H9 (cell line): ENCODE measurements around the gene IL36G. TPM values are rescaled to one million over a fixed set of nuclear protein-coding genes. Genes with fewer than 3 reads are reported as not detected.

Experiments
- DNase-seq: peaks from one replicate; pipeline ENCODE4 v3.0.0-alpha.2; 2017
- H2AFZ ChIP-seq: one replicate; pipeline ENCODE4 v1.6.1; 2013; ENCODE audit warnings: mild to moderate bottlenecking, low read length, control low read depth, moderate library complexity
- H2AK5ac ChIP-seq: 2 replicates; pipeline ENCODE4 v1.6.1; 2013; ENCODE audit warnings: low read length, control low read depth, mixed read lengths; ENCODE audit not compliant: insufficient read length
- H2BK120ac ChIP-seq: one replicate; pipeline ENCODE4 v1.6.1; 2013; ENCODE audit warnings: low read depth, mild to moderate bottlenecking, low read length, control low read depth, inconsistent platforms; ENCODE audit not compliant: poor library complexity, severe bottlenecking
- H2BK12ac ChIP-seq: 2 replicates; pipeline ENCODE4 v1.6.1; 2013; ENCODE audit warnings: low read length, control low read depth, mixed read lengths, low read depth; ENCODE audit not compliant: insufficient read length
- H2BK15ac ChIP-seq: 2 replicates; pipeline ENCODE4 v1.6.1; 2013; ENCODE audit warnings: low read depth, low read length, control low read depth
- H2BK20ac ChIP-seq: one replicate; pipeline ENCODE4 v1.6.1; 2013; ENCODE audit warnings: low read depth, mild to moderate bottlenecking, low read length, control low read depth, inconsistent platforms; ENCODE audit not compliant: poor library complexity, severe bottlenecking
- H2BK5ac ChIP-seq: 2 replicates; pipeline ENCODE4 v1.6.1; 2013; ENCODE audit warnings: low read length, control low read depth, mixed read lengths; ENCODE audit not compliant: insufficient read length
- H3K14ac ChIP-seq: 2 replicates; pipeline ENCODE4 v1.6.1; 2013; ENCODE audit warnings: low read length, control low read depth; ENCODE audit not compliant: insufficient read depth
- H3K18ac ChIP-seq: 2 replicates; pipeline ENCODE4 v1.6.1; 2013; ENCODE audit warnings: low read depth, mild to moderate bottlenecking, mixed read lengths, low read length, control low read depth; ENCODE audit not compliant: insufficient read length
- H3K23ac ChIP-seq: 2 replicates; pipeline ENCODE4 v1.6.1; 2013; ENCODE audit warnings: low read length, control low read depth, mixed read lengths, low read depth; ENCODE audit not compliant: insufficient read length
- H3K23me2 ChIP-seq: 2 replicates; pipeline ENCODE4 v1.6.1; 2013; ENCODE audit warnings: low read depth, mild to moderate bottlenecking, mixed read lengths, low read length, control low read depth; ENCODE audit not compliant: insufficient read length, poor library complexity, severe bottlenecking
- H3K27ac ChIP-seq: 2 replicates; pipeline ENCODE4 v1.5.1; 2013; ENCODE audit warnings: low read length, control low read depth, mixed read lengths, low read depth; ENCODE audit not compliant: insufficient read length
- H3K27me3 ChIP-seq: 2 replicates; pipeline ENCODE4 v1.6.1; 2013; ENCODE audit warnings: low read length, control low read depth, inconsistent platforms; ENCODE audit not compliant: insufficient read depth
- H3K4ac ChIP-seq: 2 replicates; pipeline ENCODE4 v1.6.1; 2013; ENCODE audit warnings: low read depth, mild to moderate bottlenecking, control low read depth, inconsistent platforms, low read length, moderate library complexity
- H3K4me1 ChIP-seq: 2 replicates; pipeline ENCODE4 v1.6.1; 2013; ENCODE audit warnings: low read length, control low read depth, inconsistent platforms; ENCODE audit not compliant: insufficient read depth
- H3K4me2 ChIP-seq: 2 replicates; pipeline ENCODE4 v1.6.1; 2013; ENCODE audit warnings: low read length, control low read depth, mixed read lengths; ENCODE audit not compliant: insufficient read length, insufficient read depth
- H3K56ac ChIP-seq: 2 replicates; pipeline ENCODE4 v1.6.1; 2013; ENCODE audit warnings: low read depth, mild to moderate bottlenecking, mixed read lengths, low read length, control low read depth; ENCODE audit not compliant: insufficient read length
- H3K79me1 ChIP-seq: 2 replicates; pipeline ENCODE4 v1.6.1; 2013; ENCODE audit warnings: low read depth, mild to moderate bottlenecking, moderate library complexity, low read length, control low read depth, inconsistent platforms; ENCODE audit not compliant: insufficient read depth, poor library complexity, severe bottlenecking
- H3K79me2 ChIP-seq: 2 replicates; pipeline ENCODE4 v1.6.1; 2013; ENCODE audit warnings: low read length, control low read depth, inconsistent platforms; ENCODE audit not compliant: insufficient read depth
- H3K9ac ChIP-seq: 2 replicates; pipeline ENCODE4 v1.6.1; 2013; ENCODE audit warnings: low read length, control low read depth, mixed read lengths; ENCODE audit not compliant: insufficient read length; ENCODE audit errors: extremely low read depth
- H3K9me3 ChIP-seq: one replicate; pipeline ENCODE4 v1.6.1; 2013; ENCODE audit warnings: low read depth, low read length, inconsistent platforms; ENCODE audit not compliant: control insufficient read depth
- H3T11ph ChIP-seq: one replicate; pipeline ENCODE4 v1.6.1; 2013; ENCODE audit warnings: mild to moderate bottlenecking, low read length, control low read depth, inconsistent platforms
- H4K20me1 ChIP-seq: one replicate; pipeline ENCODE4 v1.6.1; 2013; ENCODE audit not compliant: control insufficient read depth, insufficient read length, insufficient read depth
- H4K5ac ChIP-seq: 2 replicates; pipeline ENCODE4 v1.6.1; 2013; ENCODE audit warnings: low read depth, mild to moderate bottlenecking, mixed read lengths, low read length, control low read depth; ENCODE audit not compliant: insufficient read length
- H4K8ac ChIP-seq: replicated peaks from 2 replicates; pipeline ENCODE4 v1.6.1; 2013; ENCODE audit warnings: low read length, control low read depth, mixed read lengths, low read depth; ENCODE audit not compliant: insufficient read length
- H4K91ac ChIP-seq: 2 replicates; pipeline ENCODE4 v1.6.1; 2013; ENCODE audit warnings: low read depth, mild to moderate bottlenecking, moderate library complexity, mixed read lengths, low read length, control low read depth; ENCODE audit not compliant: insufficient read length
- H3K27ac Mint-ChIP-seq, 3 experiments: 2 replicates in 2 of 3; 3 replicates in 1 of 3; pipeline ENCODE4 v1.8.0; 2020 to 2021; ENCODE audit warnings: mixed read lengths in 3 of 3, mild to moderate bottlenecking in 1 of 3, moderate library complexity in 1 of 3
- H3K27me3 Mint-ChIP-seq: 2 replicates; pipeline ENCODE4 v1.8.0; 2021; ENCODE audit warnings: low read depth, mild to moderate bottlenecking, moderate library complexity, mixed read lengths
- H3K36me3 Mint-ChIP-seq, 3 experiments: 2 replicates in 2 of 3; 3 replicates in 1 of 3; pipeline ENCODE4 v1.8.0; 2020 to 2021; ENCODE audit warnings: low read depth in 3 of 3, mixed read lengths in 3 of 3; ENCODE audit not compliant: insufficient read depth in 1 of 3
- H3K4me1 Mint-ChIP-seq, 2 experiments: 2 replicates each; pipeline ENCODE4 v1.8.0; 2020; ENCODE audit warnings: mixed read lengths in 2 of 2
- H3K4me3 Mint-ChIP-seq, 2 experiments: 2 replicates in 1 of 2; 3 replicates in 1 of 2; pipeline ENCODE4 v1.8.0; 2020 to 2021; ENCODE audit warnings: mild to moderate bottlenecking in 2 of 2, mixed read lengths in 2 of 2, moderate library complexity in 1 of 2
- H3K9me3 Mint-ChIP-seq, 2 experiments: 2 replicates in 1 of 2; 3 replicates in 1 of 2; pipeline ENCODE4 v1.8.0; 2020; ENCODE audit warnings: mild to moderate bottlenecking in 2 of 2, mixed read lengths in 2 of 2, moderate library complexity in 1 of 2
- CTCF ChIP-seq: fragments of 200-600 bp; sonication (generic); conservative IDR thresholded peaks from 3 replicates; pipeline ENCODE4 v1.8.0; 2021; ENCODE audit warnings: antibody characterized with exemption, mild to moderate bottlenecking
- WGBS: extraction: QIAGEN DNeasy Blood & Tissue Kit; methylation state at CpG from one replicate; pipeline ENCODE4 v1.1.7; 2013; ENCODE audit warnings: missing lambda C conversion rate, low lambda C conversion rate, mixed read lengths; ENCODE audit not compliant: insufficient read length; ENCODE audit errors: extremely low coverage; 5-methylcytosine and 5-hydroxymethylcytosine counted together
- total RNA-seq: library from RNA; stranded (reverse); gene quantifications from 2 replicates; pipeline ENCODE4 v1.2.1, GENCODE V29; 2021

Gene IL36G
- total RNA-seq, 1 experiment from 2014 or later: not detected

GRCh38 chr2:112949456-112949855 lies 28.4 kb upstream of the IL36G start:
- WGBS: no CpG with 5 or more reads among the region's 8 CpGs
- Histone ChIP-seq H4K91ac (no peak overlapping the region), H2AK5ac (no peak overlapping the region), H2BK5ac (no peak overlapping the region), H3K79me1 (no peaks in the 10 kb centered on the region), H4K20me1 (no peaks in the 10 kb centered on the region), H3K14ac (no peak overlapping the region), H3K18ac (no peak overlapping the region), H2AFZ (no peak overlapping the region), H3T11ph (no peak overlapping the region), H3K4me2 (no peak overlapping the region), H2BK20ac (no peak overlapping the region), H3K4me1 (no peaks in the 10 kb centered on the region), H4K5ac (no peak overlapping the region), H3K23me2 (no peaks in the 10 kb centered on the region), H3K79me2 (no peaks in the 10 kb centered on the region), H2BK15ac (no peak overlapping the region), H2BK12ac (no peak overlapping the region), H3K27ac (no peak overlapping the region), H3K56ac (no peak overlapping the region), H3K23ac (no peak overlapping the region), H2BK120ac (no peak overlapping the region), H3K4ac (no peak overlapping the region), H3K9me3 (peaks cover 17% of the 10 kb centered on the region), H3K9ac (no peak overlapping the region), H3K27me3 (no peaks in the 10 kb centered on the region), H4K8ac (no peak overlapping the region)
- peaks cover 12% of the 10 kb centered on the region for H3K27me3 Mint-ChIP-seq
- no peak overlapping the region for H3K4me3 Mint-ChIP-seq
- H3K27ac Mint-ChIP-seq: no peak overlapping the region
- DNase-seq: no peak
- no peaks in the 10 kb centered on the region for H3K36me3 Mint-ChIP-seq
- H3K9me3 Mint-ChIP-seq: peaks cover 7 to 11% of the 10 kb centered on the region in 2 experiments
- no peak for TF ChIP-seq CTCF
- no peaks in the 10 kb centered on the region for H3K4me1 Mint-ChIP-seq
